PC-3 (cell line): ENCODE measurements around the gene ZIC4.

Experiments
- CTCF ChIP-seq: fragments of 300-600 bp; sonication (generic); conservative IDR thresholded peaks from 2 replicates; pipeline ENCODE4 v1.5.1; 2017; ENCODE audit warnings: antibody characterized with exemption, low read depth, mild to moderate bottlenecking, low read length
- EZH2 ChIP-seq: fragments of 300-600 bp; sonication (generic); IDR thresholded peaks from one replicate; pipeline ENCODE4 v1.6.1; 2017; ENCODE audit warnings: antibody characterized with exemption, mild to moderate bottlenecking, low read length; ENCODE audit not compliant: unreplicated experiment
- EZH2phosphoT487 ChIP-seq: fragments of 300-600 bp; sonication (generic); IDR thresholded peaks from 2 replicates; pipeline ENCODE4 v1.6.1; 2018; ENCODE audit warnings: mild to moderate bottlenecking, antibody characterized with exemption, low read length, borderline replicate concordance

- TF ChIP-seq CTCF (no peak), EZH2phosphoT487 (no peak), EZH2 (no peak)
Observed at GRCh38 chr3:147449669-147450068, 43.3 kb upstream of the ZIC4 start.
